HEK293 (cell line): ENCODE results near the gene PRR15.
A peak's percentile ranks its signal among the peaks of the same experiment; 100 is the strongest.

ENCODE experiments used
- CTCF ChIA-PET: fragments of 350-600 bp; formaldehyde crosslinking; extraction: SDS; loops from one replicate; lab custom pipeline; 2021; ENCODE audit warnings: antibody characterized with exemption; lab: Yijun Ruan, JAX
- POLR2A ChIA-PET: fragments of 300-600 bp; formaldehyde crosslinking; extraction: SDS; loops from one replicate; lab custom pipeline; 2020; ENCODE audit warnings: antibody characterized with exemption, inconsistent platforms; lab: Yijun Ruan, JAX
- H3K27ac ChIP-seq: fragments of 200-500 bp; sonication (Bioruptor generic); 2 replicates; pipeline ENCODE4 v1.5.1; 2014; ENCODE audit warnings: low read depth, low read length, control low read depth, inconsistent platforms; ENCODE audit errors: extremely low read depth
- H3K36me3 ChIP-seq, 2 experiments: fragments of 200-500 bp in 1 of 2; sonication (Bioruptor generic) in 1 of 2; 1 replicate in 1 of 2; 2 replicates in 1 of 2; pipeline ENCODE4 v1.5.1; 2014 to 2017; ENCODE audit warnings: inconsistent platforms in 2 of 2, low read length in 2 of 2; ENCODE audit not compliant: control insufficient read depth in 2 of 2, insufficient read depth in 1 of 2
- H3K4me1 ChIP-seq: fragments of 200-500 bp; sonication (Bioruptor generic); 2 replicates; pipeline ENCODE4 v1.5.1; 2014; ENCODE audit warnings: mild to moderate bottlenecking, low read length, inconsistent platforms; ENCODE audit not compliant: control insufficient read depth, insufficient read depth
- H3K4me3 ChIP-seq: 2 replicates; pipeline ENCODE4 v1.5.1; 2011; ENCODE audit warnings: low read depth, mild to moderate bottlenecking, control low read depth, low read length, moderate library complexity
- H3K9me3 ChIP-seq: fragments of 200-500 bp; sonication (Bioruptor generic); 2 replicates; pipeline ENCODE4 v1.5.1; 2014; ENCODE audit warnings: low read depth, low read length, inconsistent platforms; ENCODE audit not compliant: control insufficient read depth, insufficient read depth
- GFI1B ChIP-seq: fragments of 450-650 bp; formaldehyde crosslinking; IDR thresholded peaks from 2 replicates; pipeline ENCODE4 v1.5.1; 2016; ENCODE audit warnings: missing biosample characterization, missing genetic modification characterization
- GLI2 ChIP-seq: fragments of 450-650 bp; formaldehyde crosslinking; IDR thresholded peaks from 2 replicates; pipeline ENCODE4; 2017; ENCODE audit warnings: missing biosample characterization, missing genetic modification characterization, low read depth, borderline replicate concordance
- GLI4 ChIP-seq: fragments of 450-650 bp; formaldehyde crosslinking; IDR thresholded peaks from 2 replicates; pipeline ENCODE4 v1.5.1; 2016; ENCODE audit warnings: missing biosample characterization, missing genetic modification characterization
- MEIS1 ChIP-seq: sonication (generic); formaldehyde crosslinking; IDR thresholded peaks from 2 replicates; pipeline ENCODE4 v1.8.1; 2022; ENCODE audit warnings: missing genetic modification reagents, mild to moderate bottlenecking, borderline replicate concordance
- MZF1 ChIP-seq: fragments of 450-650 bp; formaldehyde crosslinking; IDR thresholded peaks from 2 replicates; pipeline ENCODE4 v1.5.1; 2017; ENCODE audit warnings: missing biosample characterization, missing genetic modification characterization, borderline replicate concordance
- REPIN1 ChIP-seq: fragments of 450-650 bp; formaldehyde crosslinking; IDR thresholded peaks from 2 replicates; pipeline ENCODE4 v1.5.1; 2017; ENCODE audit warnings: missing biosample characterization, missing genetic modification characterization, low read depth
- REST ChIP-seq: fragments of 450-650 bp; formaldehyde crosslinking; IDR thresholded peaks from 2 replicates; pipeline ENCODE4 v1.5.1; 2016; ENCODE audit warnings: missing biosample characterization, missing genetic modification characterization
- SP3 ChIP-seq: fragments of 450-650 bp; formaldehyde crosslinking; IDR thresholded peaks from 2 replicates; pipeline ENCODE4 v1.5.1; 2016; ENCODE audit warnings: missing biosample characterization, missing genetic modification characterization
- ZBTB7A ChIP-seq: fragments of 450-650 bp; formaldehyde crosslinking; IDR thresholded peaks from 2 replicates; pipeline ENCODE4 v1.5.1; 2016; ENCODE audit warnings: low read depth, missing biosample characterization, missing genetic modification characterization
- ZBTB8A ChIP-seq: fragments of 450-650 bp; formaldehyde crosslinking; IDR thresholded peaks from 2 replicates; pipeline ENCODE4 v1.5.1; 2016; ENCODE audit warnings: missing biosample characterization, missing genetic modification characterization
- ZFP37 ChIP-seq: fragments of 450-650 bp; formaldehyde crosslinking; IDR thresholded peaks from 2 replicates; pipeline ENCODE4 v1.5.1; 2016; ENCODE audit warnings: missing biosample characterization, missing genetic modification characterization
- ZNF266 ChIP-seq: fragments of 450-650 bp; formaldehyde crosslinking; IDR thresholded peaks from 2 replicates; pipeline ENCODE4 v1.5.1; 2016; ENCODE audit warnings: missing biosample characterization, missing genetic modification characterization, low read depth
- ZNF311 ChIP-seq: fragments of 450-650 bp; formaldehyde crosslinking; IDR thresholded peaks from 2 replicates; pipeline ENCODE4 v1.5.1; 2017; ENCODE audit warnings: missing biosample characterization, missing genetic modification characterization, borderline replicate concordance
- ZNF335 ChIP-seq: fragments of 450-650 bp; formaldehyde crosslinking; conservative IDR thresholded peaks from 2 replicates; pipeline ENCODE4 v1.5.1; 2016; ENCODE audit warnings: missing biosample characterization, missing genetic modification characterization
- ZNF433 ChIP-seq: fragments of 450-650 bp; formaldehyde crosslinking; IDR thresholded peaks from 2 replicates; pipeline ENCODE4 v1.5.1; 2016; ENCODE audit warnings: missing biosample characterization, missing genetic modification characterization, low read depth
- ZNF473 ChIP-seq: fragments of 450-650 bp; formaldehyde crosslinking; IDR thresholded peaks from 2 replicates; pipeline ENCODE4 v1.5.1; 2017; ENCODE audit warnings: missing biosample characterization, missing genetic modification characterization
- ZNF561 ChIP-seq: fragments of 450-650 bp; IDR thresholded peaks from 2 replicates; pipeline ENCODE4 v1.5.1; 2018; ENCODE audit warnings: missing biosample characterization, missing genetic modification characterization, borderline replicate concordance
- ZNF571 ChIP-seq: fragments of 450-650 bp; formaldehyde crosslinking; IDR thresholded peaks from 2 replicates; pipeline ENCODE4 v1.5.0; 2017; ENCODE audit warnings: missing biosample characterization, missing genetic modification characterization
- ZNF747 ChIP-seq: fragments of 450-650 bp; formaldehyde crosslinking; IDR thresholded peaks from 2 replicates; pipeline ENCODE4 v1.5.1; 2016; ENCODE audit warnings: missing biosample characterization, missing genetic modification characterization
- ZNF768 ChIP-seq: fragments of 450-650 bp; formaldehyde crosslinking; IDR thresholded peaks from 2 replicates; pipeline ENCODE4 v1.5.1; 2018; ENCODE audit warnings: missing biosample characterization, mild to moderate bottlenecking, missing genetic modification characterization
- ZSCAN4 ChIP-seq: fragments of 450-650 bp; formaldehyde crosslinking; IDR thresholded peaks from 2 replicates; pipeline ENCODE4 v1.5.1; 2017; ENCODE audit warnings: missing biosample characterization, missing genetic modification characterization
- TF ChIP-seq, protein P1 (sequence below): fragments of 450-650 bp; formaldehyde crosslinking; IDR thresholded peaks from 2 replicates; pipeline ENCODE4 v1.5.1; 2016; ENCODE audit warnings: missing biosample characterization, missing genetic modification characterization
- TF ChIP-seq, protein P2 (sequence below): fragments of 450-650 bp; formaldehyde crosslinking; IDR thresholded peaks from 2 replicates; pipeline ENCODE4 v1.5.1; 2016; ENCODE audit warnings: missing biosample characterization, missing genetic modification characterization

PRR15 gene

DNA sequence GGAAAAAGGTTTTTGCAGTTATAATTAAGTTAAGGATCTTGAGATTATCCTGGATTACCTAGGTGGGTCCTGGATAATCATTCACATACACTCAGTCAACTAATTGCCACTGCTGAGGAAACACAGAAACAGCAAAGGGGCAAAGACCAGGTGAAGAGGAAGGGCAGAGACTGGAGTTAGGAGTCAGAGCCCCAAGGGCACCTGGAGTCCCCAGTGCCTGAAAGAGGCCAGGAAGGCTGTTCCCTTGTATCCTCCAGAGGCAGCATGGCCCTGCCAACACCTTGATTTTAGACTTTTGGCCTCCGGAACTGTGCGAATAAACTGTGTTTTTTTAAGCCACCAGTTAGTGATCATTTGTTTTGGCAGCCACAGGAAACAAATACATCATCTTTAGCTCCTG is 24.6 kb downstream of the PRR15 start:
- CTCF ChIA-PET: interaction anchor here (0.8 to 1.7 kb wide), 5 partner anchors 12 to 973 kb away, joined by 3 to 6 read pairs (median 4); no protein-coding TSS in a partner anchor
- Histone ChIP-seq H3K27ac (no peak overlapping the region), H3K4me1 (0 out of 2 replicates have a peak, but pooled peaks cover 2% of the 10 kb centered on the region), H3K4me3 (no peak overlapping the region), H3K9me3 (no peaks in the 10 kb centered on the region), H3K36me3 (no peaks in the 10 kb centered on the region; a peak in 1 of 3 replicates)
- POLR2A ChIA-PET: no interaction called here
- TF ChIP-seq MEIS1 (CRISPR knock-in tag) (no peak), REST (tag by site-specific recombination) (no peak), ZNF768 (tag by site-specific recombination) (no peak), ZNF473 (tag by site-specific recombination) (no peak), ZNF311 (tag by site-specific recombination) (no peak), ZNF747 (no peak), ZBTB7A (tag by site-specific recombination) (no peak), SP3 (tag by site-specific recombination) (no peak), ZFP37 (tag by site-specific recombination) (no peak), GFI1B (no peak), REPIN1 (tag by site-specific recombination) (no peak), ZBTB8A (no peak), ZNF433 (no peak), ZNF571 (tag by site-specific recombination) (no peak), ZSCAN4 (tag by site-specific recombination) (no peak), ZNF266 (tag by site-specific recombination) (no peak), ZNF561 (tag by site-specific recombination) (no peak)

GRCh38 chr7:29588900-29589696 is 25.5 kb downstream of the PRR15 start:
- H3K4me1 ChIP-seq: 0 out of 2 replicates have a peak, but pooled peaks cover 2% of the 10 kb centered on the region
- no peak for TF ChIP-seq GLI4 (tag by site-specific recombination)
- TF ChIP-seq GLI2 (tag by site-specific recombination): no peak
- TF ChIP-seq, protein P1, sequence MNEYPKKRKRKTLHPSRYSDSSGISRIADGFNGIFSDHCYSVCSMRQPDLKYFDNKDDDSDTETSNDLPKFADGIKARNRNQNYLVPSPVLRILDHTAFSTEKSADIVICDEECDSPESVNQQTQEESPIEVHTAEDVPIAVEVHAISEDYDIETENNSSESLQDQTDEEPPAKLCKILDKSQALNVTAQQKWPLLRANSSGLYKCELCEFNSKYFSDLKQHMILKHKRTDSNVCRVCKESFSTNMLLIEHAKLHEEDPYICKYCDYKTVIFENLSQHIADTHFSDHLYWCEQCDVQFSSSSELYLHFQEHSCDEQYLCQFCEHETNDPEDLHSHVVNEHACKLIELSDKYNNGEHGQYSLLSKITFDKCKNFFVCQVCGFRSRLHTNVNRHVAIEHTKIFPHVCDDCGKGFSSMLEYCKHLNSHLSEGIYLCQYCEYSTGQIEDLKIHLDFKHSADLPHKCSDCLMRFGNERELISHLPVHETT: no peak
- TF ChIP-seq, protein P2, sequence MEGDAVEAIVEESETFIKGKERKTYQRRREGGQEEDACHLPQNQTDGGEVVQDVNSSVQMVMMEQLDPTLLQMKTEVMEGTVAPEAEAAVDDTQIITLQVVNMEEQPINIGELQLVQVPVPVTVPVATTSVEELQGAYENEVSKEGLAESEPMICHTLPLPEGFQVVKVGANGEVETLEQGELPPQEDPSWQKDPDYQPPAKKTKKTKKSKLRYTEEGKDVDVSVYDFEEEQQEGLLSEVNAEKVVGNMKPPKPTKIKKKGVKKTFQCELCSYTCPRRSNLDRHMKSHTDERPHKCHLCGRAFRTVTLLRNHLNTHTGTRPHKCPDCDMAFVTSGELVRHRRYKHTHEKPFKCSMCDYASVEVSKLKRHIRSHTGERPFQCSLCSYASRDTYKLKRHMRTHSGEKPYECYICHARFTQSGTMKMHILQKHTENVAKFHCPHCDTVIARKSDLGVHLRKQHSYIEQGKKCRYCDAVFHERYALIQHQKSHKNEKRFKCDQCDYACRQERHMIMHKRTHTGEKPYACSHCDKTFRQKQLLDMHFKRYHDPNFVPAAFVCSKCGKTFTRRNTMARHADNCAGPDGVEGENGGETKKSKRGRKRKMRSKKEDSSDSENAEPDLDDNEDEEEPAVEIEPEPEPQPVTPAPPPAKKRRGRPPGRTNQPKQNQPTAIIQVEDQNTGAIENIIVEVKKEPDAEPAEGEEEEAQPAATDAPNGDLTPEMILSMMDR (tag by site-specific recombination): peak; percentile 26; the same call in 1 of the 2 replicates
- TF ChIP-seq ZBTB8A: 0 out of 2 replicates have a peak, but pooled peaks have one; percentile 26
- TF ChIP-seq ZNF335 (tag by site-specific recombination): peak; percentile 42
- peak; percentile 62; the same call in 1 of the 2 replicates for TF ChIP-seq MZF1 (tag by site-specific recombination)
- TF ChIP-seq, all 188 proteins: peak for 4
- no peak overlapping the region for H3K27ac ChIP-seq
- H3K9me3 ChIP-seq: no peaks in the 10 kb centered on the region
- ChIA-PET CTCF (interaction anchor here (0.6 to 1.7 kb wide), 13 partner anchors 13 to 1437 kb away, joined by 3 to 6 read pairs (median 4); no protein-coding TSS in a partner anchor), POLR2A (no interaction called here)
- H3K4me3 ChIP-seq: no peak overlapping the region
- H3K36me3 ChIP-seq: no peaks in the 10 kb centered on the region; a peak in 1 of 3 replicates
